ENCODE results near the gene PODN.

Gene PODN

DNA sequence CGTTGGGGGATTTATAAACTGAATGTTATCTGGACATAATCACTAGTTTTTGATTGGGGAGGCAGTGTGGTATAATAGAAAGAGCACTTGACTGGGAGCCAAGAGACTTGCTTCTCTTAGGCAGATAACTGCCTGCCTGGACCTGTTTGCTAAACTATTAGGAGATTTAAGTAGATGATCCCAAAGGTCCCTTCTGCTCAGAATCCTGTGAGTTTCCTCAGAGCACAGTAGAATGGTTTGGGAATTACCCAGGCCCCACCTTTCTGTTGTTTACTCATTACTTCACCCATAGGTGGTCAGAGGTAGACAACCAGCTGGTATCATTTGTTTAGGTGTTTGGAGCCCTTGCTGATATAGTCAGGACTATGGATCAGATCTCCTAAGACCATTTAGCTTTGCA lies 10.3 kb upstream of the PODN start:
- DNase-seq, result no peak

DNA sequence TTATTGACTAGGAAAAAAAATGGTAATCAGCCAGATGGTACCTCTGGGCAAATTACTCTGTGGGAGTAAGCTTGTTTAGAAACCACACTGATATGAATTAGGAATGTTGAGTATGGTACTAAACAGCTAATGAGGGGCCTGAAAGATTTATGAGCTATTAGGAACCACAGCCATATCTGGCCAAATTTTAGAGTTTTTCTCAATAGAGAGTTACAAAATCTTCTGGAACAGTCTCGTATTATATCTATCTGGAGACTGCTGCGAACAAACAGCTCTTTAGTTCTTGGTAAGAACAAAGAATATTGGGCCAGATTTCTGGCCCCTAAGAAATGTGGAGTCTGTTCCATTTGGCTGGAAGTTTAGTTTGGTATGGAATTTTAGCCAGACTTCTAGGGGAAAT lies 4.9 kb upstream of the PODN start:
- no peak for DNase-seq

DNA sequence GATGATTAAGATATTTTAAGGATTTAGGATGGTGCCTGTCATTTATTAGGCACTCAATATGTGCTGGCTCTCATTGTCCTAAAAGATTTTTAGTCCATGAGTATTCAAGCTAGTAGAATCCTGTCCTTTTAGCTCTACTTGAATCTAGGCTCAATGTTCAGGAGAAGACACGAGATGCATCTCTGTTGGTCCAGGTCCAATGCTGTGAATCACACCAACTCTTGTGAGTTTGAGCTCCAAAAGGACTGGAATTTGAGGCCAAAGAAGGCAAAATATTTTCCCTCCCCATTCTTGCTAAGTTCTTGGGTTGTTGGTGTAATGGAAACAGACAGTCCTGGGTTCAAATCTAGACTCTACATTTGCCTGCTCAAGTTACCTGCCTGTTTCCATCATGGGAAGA lies 1.4 kb upstream of the PODN start:
- DNase-seq, result no peak

DNA sequence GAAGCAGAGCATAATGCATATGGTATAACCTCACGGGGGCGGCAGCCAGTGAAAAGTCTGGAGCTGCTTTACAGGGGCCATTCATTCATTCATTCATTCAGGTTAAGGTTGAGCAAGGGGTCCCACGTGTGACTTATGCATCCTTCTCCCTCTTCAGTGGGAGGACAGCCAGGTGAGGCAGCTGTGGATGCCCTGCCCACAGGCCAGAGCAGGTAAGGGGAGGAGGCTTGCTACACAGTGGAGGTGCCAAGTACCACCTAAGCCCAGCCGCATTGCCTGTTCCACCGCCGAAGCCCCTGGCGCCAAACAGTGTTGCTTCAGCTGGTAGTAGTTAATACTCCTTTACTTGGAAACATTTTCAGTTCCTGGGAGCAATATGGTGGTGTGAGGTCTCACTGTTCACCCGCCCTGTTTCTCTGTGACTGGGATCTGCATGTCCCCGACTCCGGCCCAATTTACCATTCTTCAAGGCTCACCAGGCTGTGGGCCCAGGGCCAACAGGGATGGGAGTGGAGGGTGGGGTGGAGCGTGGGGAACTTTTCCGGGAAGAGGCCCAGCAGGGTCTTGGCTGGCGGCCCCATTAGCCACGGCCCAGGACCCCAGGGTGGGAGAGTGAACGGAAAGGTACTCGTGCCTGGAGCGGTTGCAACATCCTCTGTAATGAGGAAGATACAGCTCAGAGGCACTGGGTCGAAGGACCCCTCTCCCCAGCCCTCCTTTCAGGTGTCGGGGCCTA lies 722 bp upstream of the PODN start:
- no peak for DNase-seq

DNA sequence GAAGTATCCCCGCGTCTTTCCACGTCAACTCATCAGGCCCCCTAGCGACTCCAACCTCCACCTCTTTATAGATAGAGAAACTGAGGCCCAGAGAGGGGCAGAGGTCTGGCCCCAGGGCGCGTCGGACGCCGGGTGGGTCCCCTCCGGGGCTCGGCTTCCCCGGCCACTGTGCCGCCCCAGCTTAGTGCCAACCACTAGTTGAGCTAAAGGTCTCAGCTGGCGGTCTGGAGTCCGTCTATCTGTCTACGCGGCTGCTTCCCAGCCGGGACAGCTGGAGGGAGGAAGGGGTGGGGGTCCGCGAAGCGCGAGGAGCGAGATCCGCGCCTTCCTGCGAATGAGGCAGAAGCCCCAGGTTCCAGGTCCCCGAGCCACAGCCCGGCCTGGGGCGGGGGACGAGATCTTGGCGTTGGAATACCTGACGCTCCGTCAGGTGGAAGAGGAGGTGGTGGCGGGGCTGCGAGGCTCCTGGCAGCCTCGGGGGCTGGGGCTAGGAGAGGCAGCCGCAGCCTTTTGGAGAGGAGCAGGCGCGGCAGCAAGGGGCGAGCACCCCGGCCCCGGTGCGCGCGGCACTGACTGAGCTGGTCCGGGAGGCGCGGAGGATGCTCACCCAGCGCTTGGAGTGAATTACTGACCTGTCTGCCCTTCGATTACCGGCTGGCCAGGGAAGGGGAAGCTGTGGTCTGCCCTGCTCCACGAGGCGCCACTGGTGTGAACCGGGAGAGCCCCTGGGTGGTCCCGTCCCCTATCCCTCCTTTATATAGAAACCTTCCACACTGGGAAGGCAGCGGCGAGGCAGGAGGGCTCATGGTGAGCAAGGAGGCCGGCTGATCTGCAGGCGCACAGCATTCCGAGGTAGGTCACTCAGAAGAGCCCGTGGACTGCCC lies 937 bp downstream of the PODN start:
- no peak for DNase-seq

DNA sequence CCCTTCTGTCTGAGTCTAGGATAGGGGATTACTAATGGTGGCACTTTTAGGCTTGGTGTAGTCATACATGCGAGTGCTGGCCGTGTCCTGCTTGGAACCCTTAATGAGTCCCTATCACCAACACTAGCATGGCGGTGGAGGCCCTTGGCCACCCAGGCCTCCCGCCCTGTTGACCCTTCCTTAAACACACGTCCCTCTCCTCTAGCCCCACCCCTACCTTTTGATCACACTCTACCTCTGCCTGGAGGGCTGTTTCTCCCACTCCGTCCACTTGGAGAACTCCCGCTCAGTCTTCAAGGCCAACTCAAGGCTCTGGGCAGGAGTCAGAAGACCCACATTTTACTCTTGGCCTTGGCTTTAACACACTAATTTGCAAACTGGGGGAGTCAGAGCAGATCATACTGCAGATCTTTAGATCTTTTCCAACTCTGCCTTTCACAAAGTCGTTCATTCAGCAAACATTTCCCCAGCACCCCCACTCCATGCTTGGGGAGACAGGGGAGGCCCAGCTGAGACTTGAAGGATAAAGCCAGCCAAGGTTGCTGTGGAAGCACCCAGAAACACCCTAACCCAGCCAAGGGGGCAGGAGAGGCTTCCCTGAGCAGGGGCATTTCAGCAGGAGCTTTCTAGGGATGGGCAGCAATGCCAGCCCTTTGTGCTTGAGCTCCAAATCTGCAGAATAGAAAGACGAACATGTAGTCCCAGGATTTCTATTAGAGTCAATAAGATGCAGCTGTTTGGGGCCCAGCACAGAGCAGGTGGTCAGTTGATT lies 1.9 kb downstream of the PODN start:
- DNase-seq, result no peak

GRCh38 chr1:53065391-53065790 lies 3.4 kb downstream of the PODN start:
- no peak for DNase-seq

DNA sequence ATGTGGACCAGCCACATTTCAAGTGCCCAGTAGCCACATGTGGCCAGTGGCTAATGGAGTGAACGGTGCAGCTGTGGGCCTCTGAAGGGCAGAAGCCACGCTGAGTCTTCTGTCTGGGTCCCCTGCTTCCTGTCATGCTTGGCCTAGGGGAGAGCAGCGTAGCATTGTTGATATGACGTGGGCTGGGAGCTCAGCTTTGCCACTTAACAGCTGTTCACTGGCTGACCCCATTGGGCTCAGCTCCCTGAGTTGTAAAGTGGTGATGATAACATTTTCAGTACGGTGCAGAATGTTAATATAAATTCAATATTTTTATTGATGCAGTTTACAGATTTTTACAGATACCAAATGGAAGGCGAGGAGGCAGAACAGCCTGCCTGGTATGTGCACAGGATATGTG lies 4.5 kb downstream of the PODN start:
- DNase-seq, result no peak

DNA sequence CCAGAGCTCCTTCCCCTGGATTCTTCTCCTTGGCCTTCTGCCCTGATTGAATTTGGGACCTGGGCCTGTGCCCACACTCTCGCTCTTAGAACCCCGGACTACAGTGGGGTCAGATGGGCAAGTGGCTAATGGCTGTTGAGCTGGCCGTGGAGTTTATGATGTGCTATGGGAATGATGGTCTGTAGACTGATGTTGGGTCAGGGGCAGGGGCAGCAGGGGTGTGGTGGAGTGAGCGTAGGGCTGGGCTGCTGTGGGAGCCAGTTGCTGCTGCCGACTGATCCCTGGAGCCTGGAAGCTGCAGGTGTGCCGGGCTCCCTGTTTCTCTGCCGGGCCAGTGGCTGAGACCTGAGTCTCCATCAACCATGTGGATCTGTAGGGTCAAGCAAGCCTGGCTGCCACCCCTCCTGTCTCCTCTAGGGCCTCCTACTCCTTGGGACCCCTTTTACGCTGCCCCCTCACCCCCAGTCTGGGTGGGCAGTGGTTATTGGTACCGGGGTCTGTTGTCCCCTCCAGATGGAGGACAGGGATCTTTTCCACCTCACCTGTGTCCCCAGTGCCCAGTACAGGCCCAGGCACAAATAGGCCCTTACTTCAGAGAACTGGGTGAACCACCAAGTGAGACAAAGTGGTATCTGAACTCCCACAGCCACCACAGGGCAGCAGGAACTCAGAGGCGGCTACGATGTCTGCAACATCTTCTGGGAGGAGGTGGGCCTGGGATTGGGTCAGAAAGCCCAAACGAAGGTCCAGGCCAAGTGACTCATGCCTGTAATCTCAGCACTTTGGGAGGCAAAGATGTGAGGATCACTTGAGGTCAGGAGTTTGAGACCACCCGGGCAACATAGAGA lies 5.1 kb downstream of the PODN start:
- no peak for DNase-seq

GRCh38 chr1:53067886-53068285 lies 5.9 kb downstream of the PODN start:
- no peak for DNase-seq

DNA sequence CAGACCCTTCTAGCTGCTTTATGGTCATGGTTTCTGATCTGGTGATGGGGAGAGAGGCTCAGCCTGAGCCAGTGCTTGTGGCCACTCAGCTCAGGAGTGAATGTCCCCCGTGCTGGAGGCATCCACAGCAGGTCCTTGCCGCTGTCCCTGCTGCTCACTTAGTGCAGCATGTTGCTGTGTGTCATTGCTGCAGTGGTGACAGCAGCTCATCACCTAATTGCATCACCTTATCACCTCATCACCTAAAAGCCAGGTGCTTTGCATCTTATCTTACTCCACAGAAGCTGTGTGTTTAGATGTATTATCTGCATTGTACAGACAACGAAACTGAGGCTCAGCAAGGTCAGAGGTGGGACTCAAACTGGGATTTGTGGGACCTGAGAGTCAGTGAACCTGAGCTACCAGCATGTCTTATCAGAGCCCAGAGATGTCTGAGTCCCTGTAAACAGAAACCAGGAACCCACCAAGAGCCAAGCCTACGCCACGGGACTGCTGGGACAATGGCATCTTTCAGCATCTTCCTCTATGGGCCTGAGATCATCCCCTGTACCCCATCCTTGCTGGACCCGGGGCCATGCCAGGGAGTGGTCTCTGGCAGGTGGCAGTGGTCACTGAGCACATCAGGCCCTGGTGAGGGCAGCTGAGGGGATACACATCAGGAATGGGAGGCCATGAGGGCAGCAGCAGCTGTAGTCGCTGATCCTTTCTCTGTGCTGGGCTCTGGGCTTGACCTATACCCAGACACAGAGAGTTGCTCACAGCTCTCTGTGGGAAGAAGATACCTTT lies 6.5 kb downstream of the PODN start:
- no peak for DNase-seq

DNA sequence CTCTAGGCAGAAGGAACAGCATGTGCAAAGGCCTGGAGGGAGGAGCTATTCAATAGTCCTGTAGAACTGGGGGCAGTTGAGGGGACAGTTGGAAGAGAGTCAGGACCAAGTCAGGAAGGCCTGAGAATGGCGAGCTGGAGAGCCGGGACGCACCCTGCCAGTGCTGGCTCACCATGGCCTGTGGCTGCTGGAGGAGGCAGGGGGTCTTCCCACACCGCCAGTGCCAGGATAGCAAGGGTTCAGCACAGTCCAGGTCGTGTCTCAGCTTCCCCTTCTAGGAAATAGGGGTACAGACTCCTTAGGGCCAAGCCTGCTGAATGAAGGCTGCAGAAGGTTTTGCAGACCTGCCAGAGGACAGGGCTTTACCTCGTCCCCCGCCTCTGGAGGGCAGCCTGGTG lies 7.3 kb downstream of the PODN start:
- DNase-seq, result no peak

GRCh38 chr1:53069663-53070327 lies 7.8 kb downstream of the PODN start:
- DNase-seq, result no peak

- DNase-seq, result no peak
These were observed 8.6 kb downstream of the PODN start for GRCh38 chr1:53070621-53071020.

GRCh38 chr1:53071167-53071865 lies 9.3 kb downstream of the PODN start:
- DNase-seq, result no peak

DNA sequence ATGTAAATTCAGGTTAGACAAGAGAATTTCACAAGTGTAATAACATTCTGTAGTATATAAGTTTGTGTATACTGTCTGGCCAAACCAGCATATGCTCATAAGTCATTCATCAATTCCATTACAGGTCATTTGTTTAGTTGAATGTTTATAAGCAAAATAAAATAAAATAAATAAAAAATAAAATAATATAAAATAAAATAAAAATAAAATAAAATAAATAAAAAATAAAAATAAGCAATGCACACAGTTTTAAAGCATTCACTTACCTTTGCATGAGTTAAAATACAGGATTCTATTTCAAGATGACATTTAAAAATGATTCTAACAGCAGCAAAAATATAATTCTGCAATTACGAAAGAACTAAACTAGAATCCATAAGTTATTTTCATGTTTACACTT lies 9.9 kb downstream of the PODN start:
- no peak for DNase-seq

GRCh38 chr1:53073287-53073686 lies 11.3 kb downstream of the PODN start:
- DNase-seq, result no peak

GRCh38 chr1:53073868-53074311 lies 11.9 kb downstream of the PODN start:
- no peak for DNase-seq

DNA sequence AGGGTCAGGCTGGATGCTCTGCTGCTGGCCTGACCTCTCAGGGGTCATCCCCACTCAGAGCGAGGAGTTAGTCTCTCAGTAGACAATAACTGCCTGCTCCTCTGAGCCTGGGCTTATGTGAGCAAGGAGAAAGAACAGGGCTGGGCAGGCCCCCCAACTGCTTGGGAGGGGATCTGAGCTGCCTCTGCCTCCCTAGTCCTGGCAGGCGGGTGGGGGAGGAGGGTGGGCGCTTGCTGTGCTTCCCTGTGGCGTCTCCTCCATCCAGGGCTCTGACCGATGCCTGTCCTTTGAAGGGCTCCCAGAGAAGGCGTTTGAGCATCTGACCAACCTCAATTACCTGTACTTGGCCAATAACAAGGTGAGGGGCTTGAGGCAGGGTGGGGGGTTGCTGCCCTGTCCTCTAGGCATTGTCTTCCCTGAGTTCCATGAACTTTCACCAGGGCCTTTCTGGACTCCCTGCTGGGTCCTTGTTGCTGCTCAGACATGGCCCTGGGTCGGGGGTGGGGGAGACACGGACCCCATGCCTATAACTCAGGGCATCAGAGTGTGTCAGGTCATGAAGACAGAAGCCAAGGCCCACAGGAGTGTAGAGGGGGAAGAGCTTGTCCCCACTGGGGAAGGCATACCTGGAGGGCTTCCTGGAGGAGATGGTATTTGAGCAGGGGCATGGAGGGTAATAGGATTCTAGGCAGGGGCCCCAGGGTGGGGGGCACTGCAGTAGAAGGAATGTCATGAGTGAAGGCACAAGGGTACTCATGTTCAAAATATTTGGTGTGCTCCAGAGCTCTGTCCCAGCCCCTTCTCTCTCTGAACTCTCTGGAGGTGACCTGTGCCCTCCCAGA lies 12.5 kb downstream of the PODN start:
- DNase-seq, result no peak

DNA sequence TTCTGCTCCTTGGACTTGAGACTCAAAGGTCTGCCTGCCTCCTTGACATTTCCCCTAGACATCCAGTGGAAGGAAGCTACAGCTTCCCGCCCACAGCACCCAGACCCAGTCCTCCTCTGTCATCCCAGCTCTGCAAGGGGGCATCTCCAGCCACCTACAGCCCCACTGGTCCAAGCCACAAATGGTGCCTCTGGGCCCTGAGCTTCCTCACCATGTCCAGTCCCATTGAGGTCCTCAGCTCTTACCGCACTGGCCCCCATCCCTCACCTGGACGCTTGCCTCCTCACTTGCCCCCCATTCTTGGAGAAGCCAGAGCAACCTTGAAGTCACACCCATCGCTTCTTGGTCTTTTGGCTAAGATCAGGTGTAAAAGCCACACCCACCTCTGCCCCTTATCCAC lies 13.2 kb downstream of the PODN start:
- no peak for DNase-seq

Data from NCI-H774 (cell line).